WTC11 (cell line): Measurements from ENCODE around the gene WNT9B.

Experiments
- ATF3 ChIP-seq: sonication (generic); formaldehyde crosslinking; conservative IDR thresholded peaks from 2 replicates; pipeline ENCODE4 v1.8.1; 2022; ENCODE audit warnings: mild to moderate bottlenecking, missing genetic modification reagents
- CREB1 ChIP-seq: sonication (generic); formaldehyde crosslinking; IDR thresholded peaks from 2 replicates; pipeline ENCODE4 v1.8.0; 2023; ENCODE audit warnings: mild to moderate bottlenecking, missing genetic modification reagents
- CREM ChIP-seq: sonication (generic); formaldehyde crosslinking; IDR thresholded peaks from 2 replicates; pipeline ENCODE4 v1.8.1; 2022; ENCODE audit warnings: mild to moderate bottlenecking, missing genetic modification reagents, moderate library complexity
- CTCF ChIP-seq: fragments of 200-600 bp; IDR thresholded peaks from 2 replicates; pipeline ENCODE4 v1.8.0; 2022; ENCODE audit warnings: antibody characterized with exemption
- FOXJ3 ChIP-seq: sonication (generic); formaldehyde crosslinking; IDR thresholded peaks from 2 replicates; pipeline ENCODE4 v1.9.0; 2021; ENCODE audit warnings: missing genetic modification reagents, mild to moderate bottlenecking, borderline replicate concordance
- GTF2I ChIP-seq: fragments of 250-450 bp; sonication (Bioruptor Pico); conservative IDR thresholded peaks from 2 replicates; pipeline ENCODE4 v1.4.0; 2021; ENCODE audit warnings: mild to moderate bottlenecking
- HMGXB4 ChIP-seq: sonication (generic); formaldehyde crosslinking; IDR thresholded peaks from 2 replicates; pipeline ENCODE4 v1.8.1; 2023; ENCODE audit warnings: mild to moderate bottlenecking, moderate library complexity, missing genetic modification reagents
- JUN ChIP-seq: sonication (generic); formaldehyde crosslinking; IDR thresholded peaks from 2 replicates; pipeline ENCODE4 v1.8.0; 2023; ENCODE audit warnings: mild to moderate bottlenecking, missing genetic modification reagents
- SMAD4 ChIP-seq: sonication (generic); formaldehyde crosslinking; IDR thresholded peaks from 2 replicates; pipeline ENCODE4 v1.8.0; 2022; ENCODE audit warnings: mild to moderate bottlenecking, missing genetic modification reagents
- TEAD4 ChIP-seq: sonication (generic); formaldehyde crosslinking; IDR thresholded peaks from 2 replicates; pipeline ENCODE4 v1.8.0; 2022; ENCODE audit warnings: mild to moderate bottlenecking, missing genetic modification reagents
- USF2 ChIP-seq: sonication (generic); formaldehyde crosslinking; IDR thresholded peaks from 2 replicates; pipeline ENCODE4 v1.8.1; 2023; ENCODE audit warnings: mild to moderate bottlenecking, missing genetic modification reagents, moderate library complexity
- ZBTB43 ChIP-seq: sonication (generic); formaldehyde crosslinking; IDR thresholded peaks from 2 replicates; pipeline ENCODE4 v1.8.1; 2023; ENCODE audit warnings: mild to moderate bottlenecking, missing genetic modification reagents
- ZNF263 ChIP-seq: sonication (generic); formaldehyde crosslinking; IDR thresholded peaks from 2 replicates; pipeline ENCODE4 v1.8.1; 2022; ENCODE audit warnings: low read depth, mild to moderate bottlenecking, moderate library complexity, missing genetic modification reagents

- TF ChIP-seq ZBTB43 (CRISPR knock-in tag) (no peak), GTF2I (CRISPR knock-in tag) (no peak), FOXJ3 (no peak), CTCF (peak; percentile 96), CREB1 (CRISPR knock-in tag) (no peak), JUN (no peak), ATF3 (CRISPR knock-in tag) (no peak), HMGXB4 (peak; percentile 92), TEAD4 (CRISPR knock-in tag) (no peak), CREM (CRISPR knock-in tag) (no peak), USF2 (no peak), ZNF263 (CRISPR knock-in tag) (0 out of 2 replicates have a peak, but pooled peaks have one; percentile 26), SMAD4 (CRISPR knock-in tag) (no peak)
These were observed 9.6 kb upstream of the WNT9B start for GRCh38 chr17:46841561-46842379.
